NT2/D1 (cell line): Measurements from ENCODE around the gene CHI3L2.

Experiments
- DNase-seq: peaks from one replicate; pipeline ENCODE4 v3.0.0-alpha.2; 2011; ENCODE audit warnings: low read depth, low spot score
- H3K27me3 ChIP-seq: 2 replicates; pipeline ENCODE4 v1.6.0; 2011; ENCODE audit warnings: mild to moderate bottlenecking; ENCODE audit not compliant: insufficient read length, insufficient read depth
- H3K36me3 ChIP-seq: 2 replicates; pipeline ENCODE4 v1.6.1; 2011; ENCODE audit warnings: mild to moderate bottlenecking, low read length, mixed read lengths; ENCODE audit not compliant: insufficient read depth, insufficient read length
- H3K4me1 ChIP-seq: 2 replicates; pipeline ENCODE4 v1.5.1; 2011; ENCODE audit not compliant: insufficient read depth, insufficient read length
- H3K4me3 ChIP-seq: 2 replicates; pipeline ENCODE4 v1.5.1; 2011; ENCODE audit warnings: low read depth; ENCODE audit not compliant: insufficient read length
- H3K9ac ChIP-seq: 2 replicates; pipeline ENCODE4 v1.6.0; 2011; ENCODE audit warnings: low read depth; ENCODE audit not compliant: insufficient read length
- H3K9me3 ChIP-seq: 2 replicates; pipeline ENCODE4 v1.5.1; 2011; ENCODE audit warnings: mild to moderate bottlenecking, low read length; ENCODE audit not compliant: insufficient read depth
- YY1 ChIP-seq: IDR thresholded peaks from 2 replicates; pipeline ENCODE4 v1.6.1; 2011; ENCODE audit not compliant: insufficient read length, insufficient read depth
- ZNF274 ChIP-seq: IDR thresholded peaks from 2 replicates; pipeline ENCODE4 v1.6.1; 2011; ENCODE audit warnings: mild to moderate bottlenecking, low read depth, low read length

CHI3L2 gene

GRCh38 chr1:111290104-111290503 lies 62.6 kb downstream of the CHI3L2 start:
- DNase-seq, result no peak
- no peaks in the 10 kb centered on the region for H3K27me3 ChIP-seq
- no peak for TF ChIP-seq ZNF274
- TF ChIP-seq YY1, result no peak

GRCh38 chr1:111290630-111291029 lies 63.1 kb downstream of the CHI3L2 start, which contains the start of gene CHIA:
Gene CHIA (plus strand): TSS chr1:111290851. CDS start chr1:111310468, 19,617 bp downstream.
- H3K4me3 ChIP-seq, result no peak within 1 kb of the TSS
- DNase-seq, result no peak
- TF ChIP-seq YY1, result no peak
- H3K4me1 ChIP-seq, result no peaks in the 10 kb centered on the region
- no peaks in the 10 kb centered on the region for H3K36me3 ChIP-seq
- no peaks in the 10 kb centered on the region for H3K27me3 ChIP-seq
- no peak within 1 kb of the TSS for H3K9ac ChIP-seq
- H3K9me3 ChIP-seq, result no peaks in the 10 kb centered on the region

More at GRCh38 chr1:111290104-111290503, 62.6 kb downstream of the CHI3L2 start:
- Histone ChIP-seq H3K9me3 (no peaks in the 10 kb centered on the region), H3K4me3 (no peak overlapping the region), H3K9ac (no peak overlapping the region), H3K36me3 (no peaks in the 10 kb centered on the region), H3K4me1 (no peaks in the 10 kb centered on the region)
